ENCODE data around the gene BTLA.
"Not testable (repeated sequence)": the region's sequence is repeated elsewhere in the genome, so short reads cannot be mapped to it uniquely, and the experiment has no call there.

Gene BTLA

DNA sequence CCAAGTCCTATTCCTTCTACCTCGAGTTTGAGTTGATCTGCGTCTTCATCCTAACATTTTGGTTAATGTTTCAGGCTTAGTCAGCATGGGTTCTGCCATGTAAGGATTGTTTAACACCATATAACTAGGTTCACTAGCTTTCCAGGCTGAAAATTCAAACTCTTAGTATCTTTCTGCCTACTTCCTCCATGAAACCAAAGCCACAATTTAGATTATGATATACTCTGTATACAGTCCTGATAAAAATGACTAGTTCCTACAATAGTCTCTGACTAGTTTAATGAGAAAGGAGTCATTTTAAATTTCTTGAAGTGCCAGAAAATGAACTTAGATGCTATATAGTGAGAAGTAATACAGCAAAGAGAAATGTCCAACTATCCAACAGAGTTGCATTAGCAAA is 6.6 kb upstream of the BTLA start:
- no peak overlapping the region for H3K4me3 ChIP-seq (ENCODE audit: low read length)
- H2AFZ ChIP-seq (ENCODE audit: low read depth, low read length): no peak overlapping the region
- no peaks in the 10 kb centered on the region for H3K27me3 ChIP-seq (ENCODE audit: insufficient read depth, low read length)
- no peaks in the 10 kb centered on the region for H3K9me3 ChIP-seq (ENCODE audit: low read length)
- H3K4me1 ChIP-seq (ENCODE audit: insufficient read depth, low read length): no peaks in the 10 kb centered on the region
- no peaks in the 10 kb centered on the region for H3K36me3 ChIP-seq (ENCODE audit: insufficient read depth, low read length)

DNA sequence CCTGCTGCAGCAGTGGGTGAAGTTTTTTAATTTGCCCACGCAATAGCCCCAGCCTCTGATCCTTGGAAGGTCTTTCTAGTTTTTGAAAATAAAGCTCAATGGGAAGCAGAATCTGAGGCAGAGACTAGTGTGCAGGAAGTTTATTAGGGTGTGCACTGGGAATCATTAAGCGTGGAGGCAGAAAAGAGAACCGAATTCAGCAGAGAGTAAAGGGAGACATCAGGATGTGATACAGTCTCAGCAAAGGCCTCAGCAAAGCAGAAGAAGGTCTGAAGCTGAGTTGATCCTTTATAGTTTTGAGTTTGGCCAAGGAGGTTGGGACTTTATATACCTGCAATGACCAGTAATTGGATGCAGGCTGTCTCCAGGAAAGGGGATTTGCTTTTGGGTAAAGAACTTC is 4.9 kb upstream of the BTLA start:
- no peak overlapping the region for H2AFZ ChIP-seq (ENCODE audit: low read depth, low read length)
- no peaks in the 10 kb centered on the region for H3K27me3 ChIP-seq (ENCODE audit: insufficient read depth, low read length)
- no peaks in the 10 kb centered on the region for H3K4me1 ChIP-seq (ENCODE audit: insufficient read depth, low read length)
- H3K9me3 ChIP-seq (ENCODE audit: low read length): no peaks in the 10 kb centered on the region
- no peaks in the 10 kb centered on the region for H3K36me3 ChIP-seq (ENCODE audit: insufficient read depth, low read length)
- no peak overlapping the region for H3K4me3 ChIP-seq (ENCODE audit: low read length)

DNA sequence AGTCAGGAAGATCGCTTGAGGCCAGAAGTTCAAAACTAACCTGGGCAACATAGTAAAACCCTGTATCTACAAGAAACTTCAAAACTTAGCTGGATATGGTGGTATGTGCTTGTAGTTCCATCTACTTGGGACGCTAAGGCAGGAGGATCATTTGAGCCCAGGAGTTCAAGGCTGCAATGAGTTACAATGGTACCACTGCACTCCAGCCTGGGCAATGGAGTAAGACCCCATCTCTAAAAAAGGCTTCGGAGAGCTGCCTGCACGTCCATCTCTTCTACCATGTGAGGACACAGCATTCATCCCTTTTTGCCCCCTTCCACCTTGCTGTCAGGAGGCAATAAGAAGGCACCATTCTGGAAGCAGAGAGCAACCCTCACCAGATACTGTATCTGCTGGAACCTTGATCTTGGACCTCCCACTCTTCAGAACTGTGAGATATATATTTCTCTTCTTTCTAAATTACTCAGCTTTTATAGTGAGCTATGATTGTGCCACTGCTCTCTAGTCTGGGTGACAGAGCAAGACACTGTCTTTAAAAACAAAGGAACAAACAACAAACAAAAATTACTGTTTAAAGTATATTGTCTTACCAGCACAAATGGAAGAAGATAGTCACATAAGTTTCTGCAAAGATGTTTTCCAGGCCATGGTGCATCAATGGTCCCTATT is 4.2 kb upstream of the BTLA start:
- no peaks in the 10 kb centered on the region for H3K27me3 ChIP-seq (ENCODE audit: insufficient read depth, low read length)
- no peaks in the 10 kb centered on the region for H3K9me3 ChIP-seq (ENCODE audit: low read length)
- no peaks in the 10 kb centered on the region for H3K4me1 ChIP-seq (ENCODE audit: insufficient read depth, low read length)
- H2AFZ ChIP-seq (ENCODE audit: low read depth, low read length): no peak overlapping the region
- H3K4me3 ChIP-seq (ENCODE audit: low read length): no peak overlapping the region
- no peaks in the 10 kb centered on the region for H3K36me3 ChIP-seq (ENCODE audit: insufficient read depth, low read length)

DNA sequence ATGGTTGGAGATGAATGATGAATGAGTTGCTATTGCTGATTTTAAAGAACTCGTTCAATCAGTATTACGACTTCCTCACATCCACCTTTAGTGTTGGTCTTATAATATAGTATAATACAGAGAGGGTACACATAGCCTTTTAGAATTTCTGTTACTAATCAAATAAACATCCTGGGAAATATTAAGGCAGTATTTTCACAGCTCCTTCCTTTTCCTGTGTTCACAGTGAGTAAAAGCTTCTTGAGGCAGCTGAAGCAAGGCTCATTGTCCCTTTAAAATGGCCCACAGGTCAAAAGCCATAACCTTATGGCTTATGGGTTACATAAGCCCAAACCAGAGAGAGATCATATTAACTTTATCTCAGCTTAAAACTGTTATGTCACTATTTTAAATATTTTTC is 1.3 kb upstream of the BTLA start:
- Histone ChIP-seq H3K9me3 (ENCODE audit: low read length) (no peaks in the 10 kb centered on the region), H3K27me3 (ENCODE audit: insufficient read depth, low read length) (no peaks in the 10 kb centered on the region), H3K36me3 (ENCODE audit: insufficient read depth, low read length) (no peaks in the 10 kb centered on the region), H3K4me1 (ENCODE audit: insufficient read depth, low read length) (no peaks in the 10 kb centered on the region), H2AFZ (ENCODE audit: low read depth, low read length) (no peak overlapping the region), H3K4me3 (ENCODE audit: low read length) (no peak overlapping the region)

DNA sequence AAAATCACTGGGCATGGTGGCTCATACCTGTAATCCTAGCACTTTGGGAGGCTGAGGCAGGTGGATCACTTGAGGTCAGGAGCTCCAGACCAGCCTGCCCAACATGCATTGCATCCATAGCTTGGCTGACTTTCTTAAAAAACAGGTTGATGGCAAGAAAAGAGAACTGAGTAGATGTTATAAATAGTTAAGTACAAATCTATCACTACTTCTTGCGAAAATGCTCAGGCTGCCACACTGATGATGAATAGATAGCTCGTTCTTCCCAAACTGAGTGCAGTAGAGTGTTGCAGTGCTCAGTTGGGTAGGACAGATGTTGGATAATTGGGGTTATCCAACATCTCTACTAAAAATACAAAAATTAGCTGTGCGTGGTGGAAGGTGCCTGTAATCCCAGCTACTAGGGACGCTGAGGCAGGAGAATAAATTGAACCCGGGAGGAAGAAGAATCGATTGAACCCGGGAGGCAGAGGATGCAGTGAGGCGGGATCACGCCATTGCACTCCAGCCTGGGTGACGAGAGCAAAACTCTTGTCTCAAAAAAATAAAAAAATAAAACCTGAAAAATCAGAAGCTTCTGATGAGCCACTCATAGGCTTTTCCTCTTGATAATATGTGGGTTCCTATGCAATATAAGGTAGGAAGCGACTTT is 1.2 kb downstream of the BTLA start:
- Histone ChIP-seq H3K4me1 (ENCODE audit: insufficient read depth, low read length) (no peaks in the 10 kb centered on the region), H2AFZ (ENCODE audit: low read depth, low read length) (no peak overlapping the region), H3K4me3 (ENCODE audit: low read length) (no peak overlapping the region), H3K27me3 (ENCODE audit: insufficient read depth, low read length) (no peaks in the 10 kb centered on the region), H3K36me3 (ENCODE audit: insufficient read depth, low read length) (no peaks in the 10 kb centered on the region), H3K9me3 (ENCODE audit: low read length) (no peaks in the 10 kb centered on the region)

DNA sequence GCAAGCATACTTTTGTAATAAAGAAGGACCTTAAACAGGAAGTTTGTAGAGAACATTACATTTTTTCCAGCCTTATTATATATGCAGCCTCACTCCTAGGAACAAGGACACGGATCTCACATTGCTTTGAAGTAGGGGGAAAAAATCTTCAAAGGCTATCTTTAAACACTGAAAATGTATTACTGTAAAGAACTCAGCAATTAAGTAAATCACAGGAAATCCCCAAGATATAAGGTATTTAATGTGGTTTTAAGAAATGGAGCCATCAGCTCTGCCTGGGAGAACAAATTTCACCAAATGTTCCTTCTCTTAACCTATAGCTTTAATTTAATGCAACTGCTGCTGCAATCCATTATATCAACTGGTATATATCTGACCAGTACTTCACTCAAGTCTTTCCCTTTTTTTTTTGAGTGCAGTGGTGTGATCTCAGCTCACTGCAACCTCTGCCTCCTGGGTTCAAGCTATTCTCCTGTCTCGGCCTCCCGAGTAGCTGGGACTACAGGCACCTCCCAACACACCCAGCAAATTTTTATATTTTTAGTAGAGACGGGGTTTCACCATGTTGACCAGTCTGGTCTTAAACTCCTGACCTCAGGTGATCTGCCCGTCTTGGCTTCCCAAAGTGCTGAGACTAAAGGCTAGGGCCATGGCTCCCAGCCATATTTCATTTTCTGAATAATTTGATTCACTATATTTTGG is 2.8 kb downstream of the BTLA start:
- Histone ChIP-seq H3K4me3 (ENCODE audit: low read length) (no peak overlapping the region), H3K27me3 (ENCODE audit: insufficient read depth, low read length) (no peaks in the 10 kb centered on the region), H2AFZ (ENCODE audit: low read depth, low read length) (no peak overlapping the region), H3K9me3 (ENCODE audit: low read length) (no peaks in the 10 kb centered on the region), H3K36me3 (ENCODE audit: insufficient read depth, low read length) (no peaks in the 10 kb centered on the region), H3K4me1 (ENCODE audit: insufficient read depth, low read length) (no peaks in the 10 kb centered on the region)

DNA sequence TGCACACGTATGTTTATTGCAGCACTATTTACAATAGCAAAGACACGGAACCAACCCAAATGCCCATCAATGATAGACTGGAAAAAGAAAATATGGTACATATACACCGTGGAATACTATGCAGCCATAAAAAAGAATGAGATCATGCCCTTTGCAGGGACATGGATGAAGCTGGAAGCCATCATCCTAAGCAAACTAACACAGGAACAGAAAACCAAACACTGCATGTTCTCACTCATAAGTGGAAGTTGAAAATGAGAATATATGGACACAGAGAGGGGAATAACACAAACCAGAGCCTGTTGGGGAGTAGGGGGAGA is 4.9 kb downstream of the BTLA start:
- not testable (repeated sequence) for H3K36me3 ChIP-seq (ENCODE audit: insufficient read depth, low read length); H3K9me3 ChIP-seq (ENCODE audit: low read length); H3K4me3 ChIP-seq (ENCODE audit: low read length); H3K4me1 ChIP-seq (ENCODE audit: insufficient read depth, low read length); H3K27me3 ChIP-seq (ENCODE audit: insufficient read depth, low read length); H2AFZ ChIP-seq (ENCODE audit: low read depth, low read length)

DNA sequence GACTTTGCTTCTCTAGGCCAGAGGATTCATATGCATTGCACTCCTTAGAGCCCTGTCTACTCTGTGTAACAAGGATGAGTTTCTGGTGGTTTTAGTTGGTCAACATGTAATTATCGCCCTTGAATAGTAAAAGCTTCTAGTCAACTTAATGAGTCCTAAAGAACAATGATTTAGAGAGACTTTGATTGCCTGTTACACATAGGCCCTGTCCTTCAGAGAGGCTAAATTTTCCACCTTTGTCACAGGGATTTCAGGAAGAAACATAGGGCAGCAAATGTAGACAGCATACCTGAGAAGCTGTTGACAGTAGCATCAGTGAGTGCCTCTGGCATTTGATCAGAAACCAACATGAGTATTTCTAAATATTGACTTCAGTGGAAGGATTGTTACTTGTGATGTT is 7.1 kb downstream of the BTLA start:
- Histone ChIP-seq H3K36me3 (ENCODE audit: insufficient read depth, low read length) (no peaks in the 10 kb centered on the region), H3K4me1 (ENCODE audit: insufficient read depth, low read length) (no peaks in the 10 kb centered on the region), H2AFZ (ENCODE audit: low read depth, low read length) (no peak overlapping the region), H3K4me3 (ENCODE audit: low read length) (no peak overlapping the region), H3K27me3 (ENCODE audit: insufficient read depth, low read length) (no peaks in the 10 kb centered on the region), H3K9me3 (ENCODE audit: low read length) (no peaks in the 10 kb centered on the region)

DNA sequence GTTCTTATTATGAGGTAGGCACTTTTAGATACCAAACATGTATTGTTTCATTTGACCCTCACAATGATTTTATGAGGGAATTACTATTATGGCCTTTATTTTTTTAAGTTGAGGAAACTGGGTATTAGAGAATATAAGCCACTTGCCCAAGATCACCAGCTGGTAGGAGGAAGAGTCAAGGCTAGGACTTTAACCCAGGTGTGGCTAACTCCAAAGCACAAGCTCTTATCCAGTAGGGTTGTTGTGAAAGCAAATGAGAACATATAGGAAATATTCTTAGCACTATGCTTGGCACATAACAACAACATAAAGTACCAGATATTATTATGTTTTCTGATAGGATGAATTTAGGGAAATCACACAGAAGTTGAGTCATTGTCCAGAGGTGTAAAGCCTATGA is 7.9 kb downstream of the BTLA start:
- no peak overlapping the region for H3K4me3 ChIP-seq (ENCODE audit: low read length)
- no peak overlapping the region for H2AFZ ChIP-seq (ENCODE audit: low read depth, low read length)
- no peaks in the 10 kb centered on the region for H3K27me3 ChIP-seq (ENCODE audit: insufficient read depth, low read length)
- H3K4me1 ChIP-seq (ENCODE audit: insufficient read depth, low read length): no peaks in the 10 kb centered on the region
- no peaks in the 10 kb centered on the region for H3K36me3 ChIP-seq (ENCODE audit: insufficient read depth, low read length)
- H3K9me3 ChIP-seq (ENCODE audit: low read length): no peaks in the 10 kb centered on the region

DNA sequence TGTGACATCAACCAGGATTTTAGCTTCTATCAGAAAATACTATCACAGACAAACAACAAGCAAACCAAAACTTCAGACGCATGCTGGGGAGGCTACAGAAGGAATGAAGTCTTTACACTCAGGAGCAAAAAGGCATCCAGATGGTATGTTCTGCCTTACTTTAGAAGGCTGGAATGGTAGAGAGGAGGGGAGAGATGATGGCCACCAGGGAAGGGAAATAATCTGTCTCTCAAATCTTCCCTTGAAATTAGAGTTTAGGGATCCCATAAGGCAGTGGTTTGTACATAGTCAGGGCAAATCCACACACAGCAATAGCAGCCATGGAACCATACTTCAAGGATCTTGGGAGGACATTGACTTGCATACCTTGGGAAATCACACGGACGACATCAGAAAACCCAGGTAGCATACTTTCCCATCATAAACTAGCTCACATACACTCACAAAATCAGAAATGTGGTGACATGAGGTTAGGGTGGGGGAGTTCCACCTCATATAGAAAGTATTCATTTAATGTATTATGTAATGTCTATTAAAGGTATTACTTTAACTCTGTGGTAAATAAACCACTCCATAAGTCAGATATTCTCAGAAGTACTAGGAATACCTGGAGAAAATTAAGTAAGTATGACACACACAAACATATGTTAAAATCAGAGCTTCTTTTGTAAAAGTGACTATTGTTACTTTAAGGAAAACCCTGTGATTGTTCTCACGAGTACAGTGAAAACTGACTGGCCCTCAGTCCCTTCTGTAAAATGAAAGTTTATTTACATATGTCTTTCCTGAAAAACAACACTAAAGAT is 9.4 kb downstream of the BTLA start:
- no peaks in the 10 kb centered on the region for H3K9me3 ChIP-seq (ENCODE audit: low read length)

DNA sequence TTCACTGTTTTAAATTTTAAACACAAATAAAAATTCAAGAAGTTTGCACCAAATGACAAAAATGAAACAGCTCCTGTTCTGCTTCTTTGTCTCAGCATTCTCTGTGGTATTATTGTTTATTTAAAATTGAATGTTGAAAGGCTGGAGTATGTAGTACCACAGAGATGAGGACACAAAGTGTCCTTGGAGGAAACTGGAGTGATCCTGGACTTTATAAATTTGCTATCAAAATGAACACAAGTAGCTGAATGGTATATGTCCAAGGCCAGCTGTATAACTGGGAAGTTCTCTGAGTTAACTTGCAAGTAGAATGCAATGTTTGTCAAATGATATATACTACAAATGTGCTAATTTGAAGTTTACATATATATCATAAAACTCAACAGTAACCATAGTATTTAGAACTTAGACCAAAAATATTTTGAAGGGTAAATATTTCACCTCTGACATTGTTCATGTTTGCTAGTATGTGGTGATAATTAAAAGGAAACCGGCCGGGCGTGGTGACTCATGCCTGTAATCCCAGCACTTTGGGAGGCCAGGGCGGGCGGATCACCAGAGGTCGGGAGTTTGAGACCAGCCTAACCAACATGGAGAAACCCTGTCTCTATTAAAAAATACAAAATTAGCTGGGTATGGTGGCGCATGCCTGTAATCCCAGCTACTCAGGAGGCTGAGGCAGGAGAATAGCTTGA is 12.3 kb downstream of the BTLA start:
- no peaks in the 10 kb centered on the region for H3K36me3 ChIP-seq (ENCODE audit: insufficient read depth, low read length)
- H3K9me3 ChIP-seq (ENCODE audit: low read length): no peaks in the 10 kb centered on the region
- no peak overlapping the region for H3K4me3 ChIP-seq (ENCODE audit: low read length)
- no peaks in the 10 kb centered on the region for H3K4me1 ChIP-seq (ENCODE audit: insufficient read depth, low read length)
- H2AFZ ChIP-seq (ENCODE audit: low read depth, low read length): no peak overlapping the region
- H3K27me3 ChIP-seq (ENCODE audit: insufficient read depth, low read length): no peaks in the 10 kb centered on the region

More for the DNA sequence above, 9.4 kb downstream of the BTLA start:
- no peaks in the 10 kb centered on the region for H3K27me3 ChIP-seq (ENCODE audit: insufficient read depth, low read length)
- no peak overlapping the region for H3K4me3 ChIP-seq (ENCODE audit: low read length)
- no peak overlapping the region for H2AFZ ChIP-seq (ENCODE audit: low read depth, low read length)
- no peaks in the 10 kb centered on the region for H3K36me3 ChIP-seq (ENCODE audit: insufficient read depth, low read length)
- no peaks in the 10 kb centered on the region for H3K4me1 ChIP-seq (ENCODE audit: insufficient read depth, low read length)

DNA sequence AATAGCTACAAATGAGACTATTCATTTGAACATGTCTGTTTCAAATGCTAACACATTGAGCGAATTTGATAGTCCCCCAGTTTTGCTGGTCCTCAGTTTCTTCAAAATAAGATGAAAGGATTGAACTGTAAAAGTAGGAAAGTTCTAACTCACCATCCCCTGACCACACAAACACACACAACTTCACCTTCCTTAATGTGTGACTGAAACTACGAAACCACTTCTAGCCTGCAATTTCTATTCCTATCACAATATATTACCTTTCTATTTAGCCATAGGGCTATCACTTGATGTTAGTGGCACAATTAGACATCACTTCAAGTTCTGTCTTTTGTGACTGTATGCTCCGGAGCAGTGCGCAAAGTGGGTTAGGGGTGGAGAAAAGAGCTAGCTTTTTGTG is 14.9 kb downstream of the BTLA start:
- no peaks in the 10 kb centered on the region for H3K27me3 ChIP-seq (ENCODE audit: insufficient read depth, low read length)
- no peak overlapping the region for H2AFZ ChIP-seq (ENCODE audit: low read depth, low read length)
- no peaks in the 10 kb centered on the region for H3K36me3 ChIP-seq (ENCODE audit: insufficient read depth, low read length)
- H3K9me3 ChIP-seq (ENCODE audit: low read length): no peaks in the 10 kb centered on the region
- H3K4me3 ChIP-seq (ENCODE audit: low read length): no peak overlapping the region
- H3K4me1 ChIP-seq (ENCODE audit: insufficient read depth, low read length): no peaks in the 10 kb centered on the region

DNA sequence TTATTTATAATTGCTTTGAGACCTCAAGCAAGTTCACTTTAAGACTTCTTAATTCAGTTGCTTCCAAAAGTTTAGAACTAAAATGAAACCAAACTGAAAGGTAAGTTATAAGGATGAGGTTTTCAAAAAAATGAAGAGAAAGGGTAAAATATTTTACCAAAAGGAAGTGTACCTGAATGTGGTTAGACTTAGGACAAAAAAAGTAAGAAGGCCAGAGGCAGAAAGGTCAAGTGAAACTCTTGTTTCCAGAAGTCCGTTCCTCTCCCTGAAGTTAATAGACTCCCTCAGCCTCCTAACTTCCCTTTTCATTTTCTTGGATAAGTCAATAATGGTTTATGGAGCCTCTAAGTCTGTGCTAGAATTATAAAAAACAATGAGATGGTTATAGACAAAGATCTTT is 16.6 kb downstream of the BTLA start:
- no peak overlapping the region for H3K4me3 ChIP-seq (ENCODE audit: low read length)
- no peaks in the 10 kb centered on the region for H3K27me3 ChIP-seq (ENCODE audit: insufficient read depth, low read length)
- H3K4me1 ChIP-seq (ENCODE audit: insufficient read depth, low read length): no peaks in the 10 kb centered on the region
- no peak overlapping the region for H2AFZ ChIP-seq (ENCODE audit: low read depth, low read length)
- no peaks in the 10 kb centered on the region for H3K36me3 ChIP-seq (ENCODE audit: insufficient read depth, low read length)
- no peaks in the 10 kb centered on the region for H3K9me3 ChIP-seq (ENCODE audit: low read length)

Data from neuron (in vitro differentiated cells).